GM21526 (cell line): ENCODE measurements around the gene PIP4K2B.
"Not testable (repeated sequence)": the region's sequence is repeated elsewhere in the genome, so short reads cannot be mapped to it uniquely, and the experiment has no call there.

Experiments used
- ATAC-seq: cut with Tn5 transposase; IDR thresholded peaks from one replicate; pipeline ENCODE4 v1.9.1; 2021; ENCODE audit warnings: moderate library complexity; ENCODE audit not compliant: unreplicated experiment, low FRiP score

Gene PIP4K2B

GRCh38 chr17:38799501-38800236 lies at the start of gene PIP4K2B:
Gene PIP4K2B, minus strand, starts transcription at chr17:38799556. Its CDS starts 132 bp downstream, at chr17:38799424.
- peak; percentile 75 for ATAC-seq

GRCh38 chr17:38848557-38848891 lies 49.2 kb upstream of the PIP4K2B start:
- ATAC-seq, result no peak

GRCh38 chr17:38844261-38844757 lies 45.0 kb upstream of the PIP4K2B start:
- ATAC-seq, result no peak

- ATAC-seq, result no peak
Observed at GRCh38 chr17:38825762-38826247, 26.4 kb upstream of the PIP4K2B start.

- ATAC-seq, result peak; percentile 60
Observed at GRCh38 chr17:38824899-38825761, 25.8 kb upstream of the PIP4K2B start, which contains the start of gene CWC25. Gene CWC25, minus strand, starts transcription at chr17:38825321. Its CDS starts 138 bp downstream, at chr17:38825183.

GRCh38 chr17:38815576-38816193 lies 16.3 kb upstream of the PIP4K2B start:
- no peak for ATAC-seq

- ATAC-seq, result no peak
Observed at GRCh38 chr17:38809828-38810227, 10.5 kb upstream of the PIP4K2B start.

- no peak for ATAC-seq
Observed at GRCh38 chr17:38800237-38800760, 943 bp upstream of the PIP4K2B start.

GRCh38 chr17:38798614-38799500 lies 499 bp downstream of the PIP4K2B start:
- ATAC-seq, result peak; percentile 29

- no peak for ATAC-seq
Observed at GRCh38 chr17:38797828-38798227, 1.5 kb downstream of the PIP4K2B start.

GRCh38 chr17:38797158-38797490 lies 2.2 kb downstream of the PIP4K2B start:
- no peak for ATAC-seq

- ATAC-seq, result no peak
Observed at GRCh38 chr17:38796451-38797157, 2.8 kb downstream of the PIP4K2B start.

- ATAC-seq, result no peak
Observed at GRCh38 chr17:38794221-38794620, 5.1 kb downstream of the PIP4K2B start.

GRCh38 chr17:38791162-38791561 lies 8.2 kb downstream of the PIP4K2B start:
- no peak for ATAC-seq

GRCh38 chr17:38790148-38790707 lies 9.1 kb downstream of the PIP4K2B start:
- not testable (repeated sequence) for ATAC-seq

GRCh38 chr17:38789185-38789584 lies 10.2 kb downstream of the PIP4K2B start:
- no peak for ATAC-seq

- not testable (repeated sequence) for ATAC-seq
Observed at GRCh38 chr17:38787999-38788398, 11.4 kb downstream of the PIP4K2B start.

GRCh38 chr17:38786372-38786771 lies 13.0 kb downstream of the PIP4K2B start:
- ATAC-seq, result no peak

GRCh38 chr17:38783227-38783626 lies 16.1 kb downstream of the PIP4K2B start:
- ATAC-seq, result no peak
